ENCODE measurements around the gene APC. TPM values are rescaled to one million over a fixed set of nuclear protein-coding genes. Genes with fewer than 3 reads are reported as not detected.

The APC gene
- total RNA-seq, 2 donors from 2014 or later = 27.5 to 75.8 TPM

GRCh38 chr5:112733586-112733985, 4.1 kb upstream of the APC start:
- no peak for DNase-seq
- no peak for ATAC-seq
- intact Hi-C loops (cut with DNase I) = no loop called here
- TF ChIP-seq POLR2A (IDR thresholded peaks at IDR 0.05) = no peak
- TF ChIP-seq CTCF (IDR thresholded peaks at IDR 0.05) = no peak
- peaks cover 9% of the 10 kb centered on the region for H3K4me1 ChIP-seq
- no peaks in the 10 kb centered on the region for H3K36me3 ChIP-seq (replicated peaks in 1 of 2; ENCODE audit: insufficient read depth in 1 of 2, low read depth in 2 of 2)
- H3K27me3 ChIP-seq = no peaks in the 10 kb centered on the region
- no peaks in the 10 kb centered on the region for H3K9me3 ChIP-seq
- WGBS, 2 donors = 92 to 96% methylated on average over 1 of the region's 1 CpG
- no peak overlapping the region for H3K4me3 ChIP-seq
- H3K27ac ChIP-seq = no peak overlapping the region

DNA sequence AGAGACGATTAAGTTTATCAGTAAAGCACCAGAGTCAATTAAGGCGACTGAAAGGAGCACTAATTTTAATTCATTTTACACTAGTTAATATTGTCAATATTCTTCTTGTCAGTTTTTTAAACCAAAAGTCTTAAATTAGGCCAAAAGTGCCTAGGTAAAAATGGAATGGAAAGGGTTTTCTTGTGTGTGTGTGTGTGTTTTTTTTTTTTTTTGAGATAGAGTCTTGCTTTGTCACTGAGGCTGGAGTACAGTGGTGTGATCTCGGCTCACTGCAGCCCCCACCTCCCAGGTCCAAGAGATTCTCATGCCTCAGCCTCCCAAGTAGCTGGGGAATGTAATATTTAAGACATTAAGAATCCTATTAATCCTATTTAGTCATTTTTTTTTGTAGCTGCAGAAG, 3.1 kb upstream of the APC start:
- ATAC-seq (no peak), DNase-seq (no peak)
- Histone ChIP-seq H3K36me3 (replicated peaks in 1 of 2; ENCODE audit: insufficient read depth in 1 of 2, low read depth in 2 of 2) (no peaks in the 10 kb centered on the region), H3K4me1 (peaks cover 9% of the 10 kb centered on the region), H3K9me3 (no peaks in the 10 kb centered on the region), H3K4me3 (no peak overlapping the region), H3K27me3 (no peaks in the 10 kb centered on the region), H3K27ac (no peak overlapping the region)
- intact Hi-C loops (cut with DNase I) = no loop called here
- 89 to 90% methylated on average over 3 of the region's 3 CpGs for WGBS, 2 donors
- no peak for TF ChIP-seq CTCF (IDR thresholded peaks at IDR 0.05)
- TF ChIP-seq POLR2A (IDR thresholded peaks at IDR 0.05) = no peak

DNA sequence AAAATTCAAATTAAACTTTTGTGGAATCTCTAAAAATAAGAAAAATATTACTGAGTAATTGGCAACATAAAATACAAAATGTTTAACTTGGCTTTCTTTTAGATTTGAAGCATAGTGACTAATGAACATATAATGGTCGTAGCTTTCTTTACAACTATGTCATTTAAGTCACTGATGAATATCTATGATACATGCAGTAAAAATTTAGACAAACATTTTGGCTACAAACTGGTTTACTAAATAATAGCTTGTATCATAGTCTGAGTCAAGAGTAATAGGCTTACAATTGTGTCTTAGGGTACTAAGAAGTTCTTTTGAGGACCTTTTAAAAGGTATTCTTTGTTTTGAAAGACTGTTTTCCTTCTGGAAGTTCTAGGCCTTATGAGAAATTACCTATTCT, 2.0 kb upstream of the APC start:
- TF ChIP-seq CTCF (IDR thresholded peaks at IDR 0.05) = no peak
- no peak for TF ChIP-seq POLR2A (IDR thresholded peaks at IDR 0.05)
- Histone ChIP-seq H3K4me1 (peaks cover 9% of the 10 kb centered on the region), H3K27ac (no peak overlapping the region), H3K27me3 (no peaks in the 10 kb centered on the region), H3K36me3 (replicated peaks in 1 of 2; ENCODE audit: insufficient read depth in 1 of 2, low read depth in 2 of 2) (no peaks in the 10 kb centered on the region), H3K9me3 (no peaks in the 10 kb centered on the region), H3K4me3 (no peak overlapping the region)
- 0 to 31% methylated on average over 1 of the region's 1 CpG for WGBS, 2 donors
- ATAC-seq = no peak
- intact Hi-C loops (cut with DNase I) = no loop called here
- no peak for DNase-seq

GRCh38 chr5:112737070-112737462, 619 bp upstream of the APC start:
- ATAC-seq (no peak), DNase-seq (no peak)
- Histone ChIP-seq H3K9me3 (no peaks in the 10 kb centered on the region), H3K27me3 (no peaks in the 10 kb centered on the region), H3K4me3 (peak overlapping the region in 1 of 2 donors; percentile 14), H3K27ac (peak overlapping the region in 2 of 4 donors; percentile 7 to 46), H3K4me1 (peaks cover 9% of the 10 kb centered on the region), H3K36me3 (replicated peaks in 1 of 2; ENCODE audit: insufficient read depth in 1 of 2, low read depth in 2 of 2) (no peaks in the 10 kb centered on the region)
- 36 to 51% methylated on average over 3 of the region's 3 CpGs for WGBS, 2 donors
- intact Hi-C loops (cut with DNase I) = no loop called here
- TF ChIP-seq POLR2A (IDR thresholded peaks at IDR 0.05) (no peak), CTCF (IDR thresholded peaks at IDR 0.05) (no peak)

- Histone ChIP-seq H3K9me3 (no peaks in the 10 kb centered on the region), H3K4me1 (peaks cover 9% of the 10 kb centered on the region), H3K27me3 (no peaks in the 10 kb centered on the region), H3K4me3 (peak overlapping the region in 1 of 2 donors; percentile 14), H3K36me3 (replicated peaks in 1 of 2; ENCODE audit: insufficient read depth in 1 of 2, low read depth in 2 of 2) (no peaks in the 10 kb centered on the region), H3K27ac (peak overlapping the region in 2 of 4 donors; percentile 46 to 47)
- no peak for ATAC-seq
- intact Hi-C loops (cut with DNase I) = no loop called here
- TF ChIP-seq CTCF (IDR thresholded peaks at IDR 0.05) = no peak
- TF ChIP-seq POLR2A (IDR thresholded peaks at IDR 0.05) = no peak
- DNase-seq = no peak
- WGBS, 2 donors = 66 to 70% methylated on average over 5 of the region's 5 CpGs
These were observed 491 bp downstream of the APC start for GRCh38 chr5:112738191-112738560.

All from body of pancreas (tissue), 4 donors.